Activated B cell treated with CpG ODN at 0.5 μM for 24 hours (primary cell): Measurements from ENCODE around the gene LCOR. TPM values are rescaled to one million over a fixed set of nuclear protein-coding genes. Genes with fewer than 3 reads are reported as not detected.

ENCODE experiments used
- ATAC-seq: fragments of 200-7000 bp; cut with Tn5 transposase; one replicate; pipeline ENCODE4 v1.10.0; 2021; ENCODE audit warnings: low read depth, mild to moderate bottlenecking, moderate library complexity
- CTCF ChIA-PET: fragments of 350-600 bp; sonication (Branson Sonifier 250); formaldehyde crosslinking; loops from one replicate; lab custom pipeline; 2021; ENCODE audit warnings: antibody characterized with exemption; lab: Charles Lee
- POLR2A ChIA-PET: fragments of 350-600 bp; sonication (Branson Sonifier 250); formaldehyde crosslinking; loops from one replicate; lab custom pipeline; 2021; ENCODE audit warnings: antibody characterized with exemption; lab: Charles Lee
- DNase-seq: peaks from one replicate; pipeline ENCODE4 v3.0.0; 2022
- H3K27ac Mint-ChIP-seq: one replicate; pipeline ENCODE4 v1.8.0; 2020; ENCODE audit warnings: mixed read lengths
- H3K27me3 Mint-ChIP-seq: one replicate; pipeline ENCODE4 v1.8.0; 2021; ENCODE audit warnings: mixed read lengths
- H3K36me3 Mint-ChIP-seq: one replicate; pipeline ENCODE4 v1.8.0; 2021; ENCODE audit warnings: low read depth, mixed read lengths
- H3K4me1 Mint-ChIP-seq: one replicate; pipeline ENCODE4 v1.8.0; 2021; ENCODE audit warnings: mixed read lengths
- H3K4me3 Mint-ChIP-seq: one replicate; pipeline ENCODE4 v1.8.0; 2020; ENCODE audit warnings: mild to moderate bottlenecking, mixed read lengths
- H3K9me3 Mint-ChIP-seq: one replicate; pipeline ENCODE4 v1.8.0; 2020; ENCODE audit warnings: mixed read lengths
- intact Hi-C: fragments of 100-400 bp; cut with micrococcal nuclease; formaldehyde crosslinking; loops from one replicate; pipeline ENCODE4 v1.15.1; 2024
- total RNA-seq: library from RNA; stranded (reverse); gene quantifications from 2 replicates; pipeline ENCODE4 v1.2.3, GENCODE V29; 2022
- TF ChIP-seq, protein P1 (sequence below): fragments of 200-600 bp; IDR thresholded peaks from one replicate; pipeline ENCODE4 v1.8.0; 2022; ENCODE audit warnings: antibody characterized with exemption, mild to moderate bottlenecking

The LCOR gene
- total RNA-seq, 1 donor from 2014 or later = 54.9 TPM

GRCh38 chr10:96971324-96971723 lies 139.2 kb downstream of the LCOR start:
- Mint-ChIP-seq H3K27me3 (no peaks in the 10 kb centered on the region), H3K27ac (no peak overlapping the region), H3K9me3 (no peaks in the 10 kb centered on the region), H3K36me3 (peaks cover 3% of the 10 kb centered on the region), H3K4me3 (no peak overlapping the region), H3K4me1 (peaks cover 38% of the 10 kb centered on the region)
- no peak for ATAC-seq
- intact Hi-C loops = no loop called here
- POLR2A ChIA-PET = no interaction called here
- CTCF ChIA-PET = no interaction called here
- TF ChIP-seq, protein P1, sequence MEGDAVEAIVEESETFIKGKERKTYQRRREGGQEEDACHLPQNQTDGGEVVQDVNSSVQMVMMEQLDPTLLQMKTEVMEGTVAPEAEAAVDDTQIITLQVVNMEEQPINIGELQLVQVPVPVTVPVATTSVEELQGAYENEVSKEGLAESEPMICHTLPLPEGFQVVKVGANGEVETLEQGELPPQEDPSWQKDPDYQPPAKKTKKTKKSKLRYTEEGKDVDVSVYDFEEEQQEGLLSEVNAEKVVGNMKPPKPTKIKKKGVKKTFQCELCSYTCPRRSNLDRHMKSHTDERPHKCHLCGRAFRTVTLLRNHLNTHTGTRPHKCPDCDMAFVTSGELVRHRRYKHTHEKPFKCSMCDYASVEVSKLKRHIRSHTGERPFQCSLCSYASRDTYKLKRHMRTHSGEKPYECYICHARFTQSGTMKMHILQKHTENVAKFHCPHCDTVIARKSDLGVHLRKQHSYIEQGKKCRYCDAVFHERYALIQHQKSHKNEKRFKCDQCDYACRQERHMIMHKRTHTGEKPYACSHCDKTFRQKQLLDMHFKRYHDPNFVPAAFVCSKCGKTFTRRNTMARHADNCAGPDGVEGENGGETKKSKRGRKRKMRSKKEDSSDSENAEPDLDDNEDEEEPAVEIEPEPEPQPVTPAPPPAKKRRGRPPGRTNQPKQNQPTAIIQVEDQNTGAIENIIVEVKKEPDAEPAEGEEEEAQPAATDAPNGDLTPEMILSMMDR = no peak
- DNase-seq = no peak

DNA sequence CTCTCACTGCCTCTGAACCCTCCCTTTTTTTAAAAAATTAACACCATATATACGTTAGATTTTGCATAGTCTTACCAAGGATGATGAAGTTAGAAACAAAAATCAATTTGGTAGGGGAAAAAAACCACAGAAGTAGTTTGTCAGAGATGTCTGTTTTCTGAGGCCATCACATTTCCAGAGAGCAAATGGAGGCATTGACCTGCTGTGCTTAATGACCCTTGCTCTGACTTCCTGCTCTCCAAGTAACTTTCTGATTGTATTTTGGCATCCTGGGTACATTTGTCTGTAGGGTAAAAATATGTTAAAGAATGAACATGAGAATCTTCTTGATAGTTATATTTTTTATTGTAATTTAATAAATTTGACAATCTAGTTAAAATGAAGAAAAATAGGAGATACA lies 140.2 kb downstream of the LCOR start:
- ChIA-PET CTCF (no interaction called here), POLR2A (no interaction called here)
- H3K4me3 Mint-ChIP-seq = no peak overlapping the region
- H3K4me1 Mint-ChIP-seq = peaks cover 38% of the 10 kb centered on the region
- H3K27me3 Mint-ChIP-seq = no peaks in the 10 kb centered on the region
- no peaks in the 10 kb centered on the region for H3K9me3 Mint-ChIP-seq
- TF ChIP-seq, protein P1 = no peak
- intact Hi-C loops = no loop called here
- no peak overlapping the region for H3K27ac Mint-ChIP-seq
- no peak for DNase-seq
- ATAC-seq = no peak
- no peaks in the 10 kb centered on the region for H3K36me3 Mint-ChIP-seq

GRCh38 chr10:96973809-96974747 lies 142.0 kb downstream of the LCOR start:
- intact Hi-C loops = no loop called here
- peaks cover 4% of the 10 kb centered on the region for H3K36me3 Mint-ChIP-seq
- ATAC-seq (peak; percentile 88), DNase-seq (no peak)
- TF ChIP-seq, protein P1 = no peak
- peaks cover 38% of the 10 kb centered on the region for H3K4me1 Mint-ChIP-seq
- peak overlapping the region; percentile 59 for H3K27ac Mint-ChIP-seq
- CTCF ChIA-PET = interaction anchor here (1.8 to 2.1 kb wide), 2 partner anchors 51 to 64 kb away, joined by 6 to 8 read pairs; no protein-coding TSS in a partner anchor
- no peaks in the 10 kb centered on the region for H3K27me3 Mint-ChIP-seq
- POLR2A ChIA-PET = interaction anchor here (0.6 to 1.4 kb wide), 3 partner anchors 10 to 244 kb away, joined by 3 to 4 read pairs (median 3); no protein-coding TSS in a partner anchor
- H3K9me3 Mint-ChIP-seq = no peaks in the 10 kb centered on the region
- peak overlapping the region; percentile 15 for H3K4me3 Mint-ChIP-seq

GRCh38 chr10:96975136-96975535 lies 143.0 kb downstream of the LCOR start:
- ChIA-PET CTCF (interaction anchor here (2.1 kb wide), 1 partner anchor 50 kb away, joined by 8 read pairs; no protein-coding TSS in a partner anchor), POLR2A (interaction anchor here (0.6 to 1.0 kb wide), 3 partner anchors 9 to 243 kb away, joined by 3 read pairs; no protein-coding TSS in a partner anchor)
- peak overlapping the region; percentile 59 for H3K27ac Mint-ChIP-seq
- H3K4me1 Mint-ChIP-seq = peaks cover 36% of the 10 kb centered on the region
- no peaks in the 10 kb centered on the region for H3K9me3 Mint-ChIP-seq
- no peaks in the 10 kb centered on the region for H3K27me3 Mint-ChIP-seq
- no peak for ATAC-seq
- intact Hi-C loops = no loop called here
- H3K4me3 Mint-ChIP-seq = no peak overlapping the region
- DNase-seq = no peak
- H3K36me3 Mint-ChIP-seq = peaks cover 7% of the 10 kb centered on the region
- TF ChIP-seq, protein P1 = no peak

GRCh38 chr10:96978621-96979154 lies 146.6 kb downstream of the LCOR start:
- peaks cover 17% of the 10 kb centered on the region for H3K4me1 Mint-ChIP-seq
- no peak overlapping the region for H3K27ac Mint-ChIP-seq
- intact Hi-C loops = no loop called here
- H3K27me3 Mint-ChIP-seq = no peaks in the 10 kb centered on the region
- TF ChIP-seq, protein P1 = no peak
- no peak overlapping the region for H3K4me3 Mint-ChIP-seq
- POLR2A ChIA-PET = no interaction called here
- DNase-seq (no peak), ATAC-seq (no peak)
- H3K9me3 Mint-ChIP-seq = no peaks in the 10 kb centered on the region
- peaks cover 33% of the 10 kb centered on the region for H3K36me3 Mint-ChIP-seq
- CTCF ChIA-PET = no interaction called here
